OCI-LY3 (cell line): ENCODE results near the gene C1QTNF12.

Experiments used
- H2AFZ ChIP-seq: fragments of 200-600, 300-600 bp; shearing (Covaris generic); 2 replicates; pipeline ENCODE4 v1.6.0; 2014; ENCODE audit warnings: antibody characterized with exemption, low read depth, low read length
- H3K27ac ChIP-seq: fragments of 200-600, 300-600 bp; sonication (generic); 2 replicates; pipeline ENCODE4 v1.5.1; 2014; ENCODE audit warnings: mild to moderate bottlenecking, low read length, moderate library complexity, mixed read lengths
- H3K27me3 ChIP-seq: fragments of 200-600, 300-600 bp; sonication (generic); 2 replicates; pipeline ENCODE4 v1.6.1; 2014; ENCODE audit warnings: low read depth, low read length, mixed read lengths
- H3K36me3 ChIP-seq: fragments of 200-600, 300-600 bp; sonication (generic); replicated peaks from 2 replicates; pipeline ENCODE3; 2014; ENCODE audit warnings: low read depth, low read length, mixed read lengths
- H3K4me1 ChIP-seq: fragments of 300-600, 200-600 bp; sonication (generic); 2 replicates; pipeline ENCODE4 v1.6.1; 2014; ENCODE audit warnings: low read length, mixed read lengths
- H3K4me2 ChIP-seq: fragments of 200-600, 300-600 bp; sonication (generic); 2 replicates; pipeline ENCODE4 v1.6.1; 2014; ENCODE audit warnings: low read length, mixed read lengths
- H3K4me3 ChIP-seq: fragments of 300-600, 200-600 bp; sonication (generic); 2 replicates; pipeline ENCODE4 v1.5.1; 2014; ENCODE audit warnings: antibody characterized with exemption, mild to moderate bottlenecking, low read length, moderate library complexity
- H3K79me2 ChIP-seq: fragments of 300-600, 200-600 bp; shearing (Covaris generic); 2 replicates; pipeline ENCODE4 v1.6.1; 2014; ENCODE audit warnings: mild to moderate bottlenecking, low read length, mixed read lengths
- H3K9ac ChIP-seq: fragments of 300-600, 200-600 bp; shearing (Covaris generic); 2 replicates; pipeline ENCODE4 v1.6.0; 2014; ENCODE audit warnings: mild to moderate bottlenecking, low read length, moderate library complexity
- H3K9me3 ChIP-seq: fragments of 200-600, 300-600 bp; shearing (Covaris generic); 2 replicates; pipeline ENCODE4 v1.6.1; 2014; ENCODE audit warnings: low read length, mixed read lengths; ENCODE audit not compliant: insufficient read depth
- H4K20me1 ChIP-seq: fragments of 200-600, 300-600 bp; sonication (generic); 2 replicates; pipeline ENCODE4 v1.6.1; 2016; ENCODE audit warnings: low read length, mixed read lengths; ENCODE audit not compliant: insufficient read depth
- CTCF ChIP-seq: fragments of 200-600, 300-600 bp; sonication (generic); IDR thresholded peaks from 2 replicates; pipeline ENCODE4 v1.5.1; 2014; ENCODE audit warnings: antibody characterized with exemption, low read length, low read depth
- EZH2phosphoT487 ChIP-seq: fragments of 200-600 bp; shearing (Covaris generic); IDR thresholded peaks from 2 replicates; pipeline ENCODE4 v1.6.1; 2018; ENCODE audit warnings: antibody characterized with exemption, mixed run types, low read depth

The C1QTNF12 gene

DNA sequence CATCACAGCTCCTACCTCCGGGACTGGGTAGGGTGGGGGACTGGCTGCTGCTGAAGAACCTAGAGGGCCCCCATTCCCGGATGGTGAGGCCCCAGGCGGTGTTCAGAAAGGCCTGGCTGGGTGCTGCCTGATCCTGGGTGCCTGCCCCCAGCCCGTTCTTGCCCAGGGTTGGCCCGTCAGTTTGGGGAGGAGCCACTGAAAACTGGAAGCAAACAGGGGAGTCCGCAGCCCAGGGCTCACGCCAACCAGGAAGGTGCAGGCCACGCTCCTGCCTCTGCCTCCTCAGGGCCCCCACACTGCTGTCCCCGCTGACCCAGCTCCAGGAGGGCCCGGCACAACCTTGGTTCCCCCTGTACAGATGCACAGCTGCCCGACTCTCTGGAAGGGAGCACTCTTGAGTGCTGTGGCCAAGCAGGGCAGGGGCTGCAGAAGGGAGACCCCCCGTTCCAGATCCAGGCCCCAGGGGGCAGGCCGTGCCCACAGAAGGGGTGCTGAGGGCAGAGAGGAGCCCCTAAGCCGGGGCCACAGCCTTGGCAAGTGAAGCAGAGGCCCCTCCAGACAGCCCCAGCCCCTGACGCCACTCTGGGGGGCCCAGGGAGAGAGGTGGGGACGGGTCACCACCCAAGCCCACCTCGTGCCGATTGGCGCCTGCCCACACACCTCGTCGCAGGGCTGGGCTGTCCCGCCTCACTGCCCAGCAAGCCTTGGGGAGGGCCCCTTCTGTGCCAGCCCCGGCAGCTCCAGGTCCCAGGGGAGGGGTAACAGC is 5.5 kb downstream of the C1QTNF12 start:
- Histone ChIP-seq H3K9ac (no peak overlapping the region), H2AFZ (no peak overlapping the region), H3K4me2 (no peak overlapping the region), H3K27ac (no peak overlapping the region), H3K9me3 (no peaks in the 10 kb centered on the region), H3K79me2 (no peaks in the 10 kb centered on the region), H4K20me1 (no peaks in the 10 kb centered on the region), H3K4me3 (no peak overlapping the region), H3K4me1 (no peaks in the 10 kb centered on the region), H3K27me3 (0 out of 2 replicates have a peak, but pooled peaks cover 3% of the 10 kb centered on the region), H3K36me3 (no peaks in the 10 kb centered on the region)
- TF ChIP-seq EZH2phosphoT487 (no peak), CTCF (no peak)

DNA sequence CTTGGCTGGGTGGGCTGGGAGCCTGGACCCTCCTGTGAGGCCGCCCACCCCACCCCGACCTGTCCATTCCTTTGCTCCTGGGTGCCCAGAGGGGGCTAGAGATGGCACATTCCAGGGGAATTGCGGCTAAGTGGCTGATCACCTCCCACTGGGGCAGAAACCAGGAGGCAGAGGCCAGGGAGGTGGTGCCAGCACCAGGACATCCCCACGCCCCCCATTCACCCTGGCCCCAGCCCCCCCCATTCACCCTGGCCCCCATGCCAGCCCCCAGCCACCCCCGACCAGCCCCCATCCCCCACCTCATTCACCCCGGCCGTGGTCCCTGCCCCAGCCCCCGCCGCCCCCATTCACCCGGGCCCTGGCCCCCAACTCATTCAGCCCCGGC is 6.2 kb downstream of the C1QTNF12 start:
- no peaks in the 10 kb centered on the region for H3K79me2 ChIP-seq

DNA sequence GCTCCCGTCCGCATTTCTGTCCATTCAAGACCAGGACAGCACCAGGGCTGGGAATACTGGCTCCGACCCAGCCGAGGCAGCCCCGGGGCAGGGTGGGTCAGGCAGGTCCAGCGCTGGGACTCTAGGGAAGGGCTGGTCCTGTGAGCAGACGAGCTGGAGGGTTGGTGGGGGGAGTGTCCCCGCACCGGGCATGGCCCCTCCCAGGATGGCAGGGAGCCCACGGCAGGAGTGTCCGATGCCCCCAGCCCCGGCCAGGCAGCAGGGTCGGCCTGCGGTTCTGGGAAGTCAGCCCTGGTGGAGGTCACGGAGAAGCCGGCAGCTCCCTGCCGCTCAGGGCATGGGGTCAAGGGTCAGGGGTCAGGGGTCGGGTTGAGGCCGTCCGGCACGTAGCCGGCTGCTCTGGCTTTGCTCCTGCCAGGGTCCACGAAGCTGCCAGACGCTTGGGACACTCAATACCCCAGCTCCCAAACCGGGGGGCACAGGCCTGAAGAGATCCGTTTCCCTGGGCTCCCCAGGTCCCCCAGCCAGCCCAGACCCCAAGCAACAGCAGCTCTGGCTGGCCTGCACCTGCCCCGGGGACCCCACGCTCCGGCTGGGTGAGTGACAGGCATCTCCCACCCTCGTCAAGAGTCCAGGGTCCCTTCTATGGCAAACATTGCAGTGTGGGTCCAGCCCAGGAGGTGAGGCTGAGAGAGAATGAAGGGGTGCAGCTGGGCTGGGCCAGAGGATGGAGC is 6.7 kb downstream of the C1QTNF12 start:
- H3K27ac ChIP-seq, result no peak overlapping the region
- H3K36me3 ChIP-seq, result peaks cover under 1% of the 10 kb centered on the region
- H3K9me3 ChIP-seq, result no peaks in the 10 kb centered on the region
- 0 out of 2 replicates have a peak, but pooled peaks cover 3% of the 10 kb centered on the region for H3K27me3 ChIP-seq
- H2AFZ ChIP-seq, result no peak overlapping the region
- no peaks in the 10 kb centered on the region for H4K20me1 ChIP-seq
- H3K4me2 ChIP-seq, result no peak overlapping the region
- no peak overlapping the region for H3K4me3 ChIP-seq
- no peaks in the 10 kb centered on the region for H3K79me2 ChIP-seq
- H3K9ac ChIP-seq, result no peak overlapping the region
- H3K4me1 ChIP-seq, result no peaks in the 10 kb centered on the region
- TF ChIP-seq EZH2phosphoT487 (no peak), CTCF (no peak)

More for the DNA sequence above, 6.2 kb downstream of the C1QTNF12 start:
- H3K4me1 ChIP-seq, result no peaks in the 10 kb centered on the region
- no peak overlapping the region for H3K4me2 ChIP-seq
- H3K27ac ChIP-seq, result no peak overlapping the region
- no peak overlapping the region for H3K4me3 ChIP-seq
- H2AFZ ChIP-seq, result no peak overlapping the region
- H4K20me1 ChIP-seq, result no peaks in the 10 kb centered on the region
- H3K36me3 ChIP-seq, result no peaks in the 10 kb centered on the region
- H3K9ac ChIP-seq, result no peak overlapping the region
- no peaks in the 10 kb centered on the region for H3K9me3 ChIP-seq
- H3K27me3 ChIP-seq, result 0 out of 2 replicates have a peak, but pooled peaks cover 3% of the 10 kb centered on the region
- TF ChIP-seq CTCF (no peak), EZH2phosphoT487 (no peak)

- no peak overlapping the region for H3K27ac ChIP-seq
- no peaks in the 10 kb centered on the region for H3K9me3 ChIP-seq
These were observed 7.3 kb downstream of the C1QTNF12 start for GRCh38 chr1:1239227-1239613.

More at GRCh38 chr1:1239227-1239613, 7.3 kb downstream of the C1QTNF12 start:
- no peaks in the 10 kb centered on the region for H3K4me1 ChIP-seq
- 0 out of 2 replicates have a peak, but pooled peaks cover 3% of the 10 kb centered on the region for H4K20me1 ChIP-seq
- H2AFZ ChIP-seq, result no peak overlapping the region
- no peak overlapping the region for H3K4me2 ChIP-seq
- H3K9ac ChIP-seq, result no peak overlapping the region
- 0 out of 2 replicates have a peak, but pooled peaks cover 3% of the 10 kb centered on the region for H3K27me3 ChIP-seq
- H3K36me3 ChIP-seq, result peaks cover 5% of the 10 kb centered on the region
- H3K79me2 ChIP-seq, result peaks cover 3% of the 10 kb centered on the region
- TF ChIP-seq CTCF (no peak), EZH2phosphoT487 (no peak)
- no peak overlapping the region for H3K4me3 ChIP-seq
